Muscle of leg (tissue), 11 donors: Measurements from ENCODE around the gene MEGF11. TPM values are rescaled to one million over a fixed set of nuclear protein-coding genes. Genes with fewer than 3 reads are reported as not detected.
A peak's percentile ranks its signal among the peaks of the same experiment; 100 is the strongest.

Experiments
- DNase-seq: peaks from one replicate; pipeline ENCODE4 v3.0.0; 2013
- H3K27ac ChIP-seq: one replicate; pipeline ENCODE4 v1.5.1; 2013; ENCODE audit warnings: mild to moderate bottlenecking, low read length, control low read depth
- H3K27me3 ChIP-seq: one replicate; pipeline ENCODE4 v1.6.1; 2013; ENCODE audit warnings: low read length; ENCODE audit not compliant: control insufficient read depth, insufficient read depth
- H3K36me3 ChIP-seq: one replicate; pipeline ENCODE4 v1.6.1; 2013; ENCODE audit warnings: low read length; ENCODE audit not compliant: control insufficient read depth, insufficient read depth
- H3K4me1 ChIP-seq: one replicate; pipeline ENCODE4 v1.6.1; 2013; ENCODE audit warnings: low read length; ENCODE audit not compliant: control insufficient read depth, insufficient read depth
- H3K4me3 ChIP-seq: one replicate; pipeline ENCODE4 v1.5.1; 2013; ENCODE audit warnings: low read length, control low read depth
- H3K9me3 ChIP-seq: replicated peaks from 2 replicates; pipeline ENCODE4 v1.6.1; 2013; ENCODE audit warnings: low read depth, low read length; ENCODE audit not compliant: control insufficient read depth
- WGBS: methylation state at CpG from one replicate; pipeline ENCODE4 v1.1.5; 2013; ENCODE audit warnings: missing lambda C conversion rate; ENCODE audit not compliant: insufficient coverage; 5-methylcytosine and 5-hydroxymethylcytosine counted together
- polyA plus RNA-seq, 8 donors: library from polyadenylated mRNA; unstranded; fragments of 120-200 nt; gene quantifications; one replicate each; pipeline versions ENCODE4 v1.2.1 to v1.2.3, GENCODE V29; 2013; ENCODE audit warnings: inconsistent platforms in 1 of 8, low replicate concordance in 1 of 8; ENCODE audit not compliant: insufficient read length in 8 of 8, insufficient read depth in 1 of 8
- total RNA-seq: library from RNA; stranded (reverse); fragments of 120-200 nt; gene quantifications from one replicate; pipeline ENCODE4 v1.2.4, GENCODE V29; 2013

The MEGF11 gene
- total and polyA plus RNA-seq, 9 donors: 0.13 to 0.68 (median 0.31) TPM

- no peak for DNase-seq
Observed at GRCh38 chr15:66050264-66050663, 203.3 kb downstream of the MEGF11 start.

GRCh38 chr15:66049353-66049752 lies 204.2 kb downstream of the MEGF11 start:
- Histone ChIP-seq H3K36me3 (no peaks in the 10 kb centered on the region), H3K4me3 (no peak overlapping the region), H3K9me3 (no peaks in the 10 kb centered on the region), H3K27ac (no peak overlapping the region), H3K4me1 (no peaks in the 10 kb centered on the region), H3K27me3 (peaks cover 2% of the 10 kb centered on the region)
- WGBS: no CpG with 5 or more reads among the region's 6 CpGs
- no peak for DNase-seq

More at GRCh38 chr15:66050264-66050663, 203.3 kb downstream of the MEGF11 start:
- no peaks in the 10 kb centered on the region for H3K9me3 ChIP-seq
- H3K36me3 ChIP-seq: no peaks in the 10 kb centered on the region
- 80% methylated on average over 5 of the region's 5 CpGs for WGBS
- no peak overlapping the region for H3K27ac ChIP-seq
- H3K27me3 ChIP-seq: peaks cover 2% of the 10 kb centered on the region
- no peak overlapping the region for H3K4me3 ChIP-seq
- H3K4me1 ChIP-seq: no peaks in the 10 kb centered on the region

- no peak for DNase-seq
- Histone ChIP-seq H3K36me3 (no peaks in the 10 kb centered on the region), H3K27me3 (peaks cover 5% of the 10 kb centered on the region), H3K9me3 (no peaks in the 10 kb centered on the region), H3K27ac (no peak overlapping the region), H3K4me3 (no peak overlapping the region), H3K4me1 (peaks cover 3% of the 10 kb centered on the region)
- WGBS: 37% methylated on average over 2 of the region's 9 CpGs
Observed at GRCh38 chr15:66047321-66048024, 206.1 kb downstream of the MEGF11 start.

GRCh38 chr15:66046751-66047150 lies 206.8 kb downstream of the MEGF11 start:
- no CpG with 5 or more reads among the region's 1 CpG for WGBS
- no peak overlapping the region for H3K4me3 ChIP-seq
- no peaks in the 10 kb centered on the region for H3K36me3 ChIP-seq
- H3K27ac ChIP-seq: no peak overlapping the region
- no peak for DNase-seq
- H3K27me3 ChIP-seq: peaks cover 7% of the 10 kb centered on the region
- H3K9me3 ChIP-seq: no peaks in the 10 kb centered on the region
- H3K4me1 ChIP-seq: peaks cover 3% of the 10 kb centered on the region

GRCh38 chr15:66046326-66046725 lies 207.2 kb downstream of the MEGF11 start:
- no peaks in the 10 kb centered on the region for H3K9me3 ChIP-seq
- no peak for DNase-seq
- H3K4me3 ChIP-seq: no peak overlapping the region
- no peaks in the 10 kb centered on the region for H3K36me3 ChIP-seq
- peaks cover 8% of the 10 kb centered on the region for H3K27me3 ChIP-seq
- H3K27ac ChIP-seq: no peak overlapping the region
- 55% methylated on average over 8 of the region's 8 CpGs for WGBS
- H3K4me1 ChIP-seq: peaks cover 3% of the 10 kb centered on the region

GRCh38 chr15:66045542-66045941 lies 208.0 kb downstream of the MEGF11 start:
- Histone ChIP-seq H3K36me3 (no peaks in the 10 kb centered on the region), H3K27me3 (peaks cover 15% of the 10 kb centered on the region), H3K4me1 (peaks cover 3% of the 10 kb centered on the region), H3K27ac (no peak overlapping the region), H3K9me3 (no peaks in the 10 kb centered on the region), H3K4me3 (no peak overlapping the region)
- no peak for DNase-seq
- WGBS: 100% methylated on average over 1 of the region's 5 CpGs

- Histone ChIP-seq H3K9me3 (no peaks in the 10 kb centered on the region), H3K27me3 (peaks cover 21% of the 10 kb centered on the region), H3K27ac (no peak overlapping the region), H3K4me3 (no peak overlapping the region), H3K4me1 (peaks cover 3% of the 10 kb centered on the region), H3K36me3 (no peaks in the 10 kb centered on the region)
- WGBS: 95% methylated on average over 3 of the region's 3 CpGs
- no peak for DNase-seq
Observed at GRCh38 chr15:66044837-66045236, 208.7 kb downstream of the MEGF11 start.

GRCh38 chr15:66043264-66043663 lies 210.3 kb downstream of the MEGF11 start:
- no peak overlapping the region for H3K4me3 ChIP-seq
- no peak overlapping the region for H3K27ac ChIP-seq
- no peaks in the 10 kb centered on the region for H3K36me3 ChIP-seq
- peaks cover 14% of the 10 kb centered on the region for H3K4me1 ChIP-seq
- peak; percentile 14 for DNase-seq
- H3K27me3 ChIP-seq: peaks cover 32% of the 10 kb centered on the region
- no peaks in the 10 kb centered on the region for H3K9me3 ChIP-seq
- 68% methylated on average over 3 of the region's 8 CpGs for WGBS

GRCh38 chr15:66042624-66043023 lies 210.9 kb downstream of the MEGF11 start:
- no peaks in the 10 kb centered on the region for H3K36me3 ChIP-seq
- H3K4me3 ChIP-seq: no peak overlapping the region
- peaks cover 34% of the 10 kb centered on the region for H3K27me3 ChIP-seq
- peaks cover 14% of the 10 kb centered on the region for H3K4me1 ChIP-seq
- H3K9me3 ChIP-seq: no peaks in the 10 kb centered on the region
- no peak for DNase-seq
- H3K27ac ChIP-seq: no peak overlapping the region
- WGBS: 18% methylated on average over 4 of the region's 5 CpGs

- peaks cover 14% of the 10 kb centered on the region for H3K4me1 ChIP-seq
- no peak overlapping the region for H3K27ac ChIP-seq
- H3K27me3 ChIP-seq: peaks cover 47% of the 10 kb centered on the region
- no peaks in the 10 kb centered on the region for H3K36me3 ChIP-seq
- no peak for DNase-seq
- WGBS: 66% methylated on average over 4 of the region's 6 CpGs
- H3K9me3 ChIP-seq: no peaks in the 10 kb centered on the region
- no peak overlapping the region for H3K4me3 ChIP-seq
Observed at GRCh38 chr15:66041276-66041675, 212.3 kb downstream of the MEGF11 start.
